ENCODE results near the gene GDF10.

- TF ChIP-seq EZH2 (IDR thresholded peaks at IDR 0.05; ENCODE audit: borderline replicate concordance, low read depth, low read length, severe bottlenecking) (no peak), CTCF (IDR thresholded peaks at IDR 0.05; ENCODE audit: borderline replicate concordance, extremely low read depth, low read length, poor library complexity, severe bottlenecking) (no peak)
Measured at GRCh38 chr10:47354165-47354564, 54.2 kb downstream of the GDF10 start.

Measured in DND-41 (cell line).